Keratinocyte (primary cell): ENCODE measurements around the gene PCGF3.

Experiments used
- CTCF ChIP-seq, 3 experiments: IDR thresholded peaks in 1 of 3; conservative IDR thresholded peaks in 1 of 3; optimal IDR thresholded peaks in 1 of 3; 2 replicates in 2 of 3; 3 replicates in 1 of 3; pipeline versions ENCODE3 to v1.5.1; 2011; ENCODE audit warnings: low read length in 3 of 3, mild to moderate bottlenecking in 3 of 3, moderate library complexity in 2 of 3, control low read depth in 1 of 3, inconsistent platforms in 1 of 3; ENCODE audit not compliant: insufficient read depth in 2 of 3; ENCODE audit errors: extremely low read depth in 1 of 3
- EZH2 ChIP-seq: IDR thresholded peaks from one replicate; pipeline ENCODE4 v1.6.1; 2012; ENCODE audit warnings: inconsistent platforms, mild to moderate bottlenecking, low read length, moderate library complexity

DNA sequence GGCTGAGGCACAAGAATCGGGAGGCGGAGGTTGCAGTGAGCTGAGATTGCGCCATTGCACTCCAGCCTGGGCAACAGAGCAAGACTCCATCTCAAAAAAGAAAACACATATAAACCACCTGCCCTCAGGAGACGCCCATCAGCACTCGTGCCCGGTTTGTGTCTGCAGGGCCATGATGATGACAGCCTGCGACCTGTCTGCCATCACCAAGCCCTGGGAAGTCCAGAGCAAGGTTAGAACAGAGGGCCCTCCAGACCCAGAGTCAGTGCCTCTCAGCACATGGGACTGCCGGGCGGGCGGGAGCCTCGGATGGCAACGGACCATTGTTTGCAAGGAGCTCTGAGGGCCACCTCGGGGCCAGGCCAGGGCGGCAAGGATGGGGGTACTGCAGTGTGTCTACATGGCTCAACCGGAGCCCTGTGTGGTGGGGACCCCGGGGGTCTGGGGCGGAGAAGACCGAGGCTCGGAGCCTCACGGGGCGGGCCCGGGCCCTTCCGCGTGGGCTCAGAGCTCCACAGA is 40.9 kb upstream of the PCGF3 start:
- TF ChIP-seq CTCF (optimal IDR thresholded peaks at IDR 0.05 in 1 of 3, IDR thresholded peaks at IDR 0.05 in 1 of 3, conservative IDR thresholded peaks at IDR 0.05 in 1 of 3; ENCODE audit: extremely low read depth in 1 of 3, insufficient read depth in 2 of 3, low read length in 3 of 3) = no peak
- no peak for TF ChIP-seq EZH2
